Panc1 (cell line): ENCODE measurements around the gene DENND6B.

Experiments used
- TCF7L2 ChIP-seq: IDR thresholded peaks from 2 replicates; pipeline ENCODE4 v1.6.1; 2011; ENCODE audit warnings: mild to moderate bottlenecking, low read depth, low read length, inconsistent platforms
- TF ChIP-seq, protein P1 (sequence below): fragments of 450-650 bp; IDR thresholded peaks from 2 replicates; pipeline ENCODE4 v1.5.1; 2017; ENCODE audit warnings: mild to moderate bottlenecking

DNA sequence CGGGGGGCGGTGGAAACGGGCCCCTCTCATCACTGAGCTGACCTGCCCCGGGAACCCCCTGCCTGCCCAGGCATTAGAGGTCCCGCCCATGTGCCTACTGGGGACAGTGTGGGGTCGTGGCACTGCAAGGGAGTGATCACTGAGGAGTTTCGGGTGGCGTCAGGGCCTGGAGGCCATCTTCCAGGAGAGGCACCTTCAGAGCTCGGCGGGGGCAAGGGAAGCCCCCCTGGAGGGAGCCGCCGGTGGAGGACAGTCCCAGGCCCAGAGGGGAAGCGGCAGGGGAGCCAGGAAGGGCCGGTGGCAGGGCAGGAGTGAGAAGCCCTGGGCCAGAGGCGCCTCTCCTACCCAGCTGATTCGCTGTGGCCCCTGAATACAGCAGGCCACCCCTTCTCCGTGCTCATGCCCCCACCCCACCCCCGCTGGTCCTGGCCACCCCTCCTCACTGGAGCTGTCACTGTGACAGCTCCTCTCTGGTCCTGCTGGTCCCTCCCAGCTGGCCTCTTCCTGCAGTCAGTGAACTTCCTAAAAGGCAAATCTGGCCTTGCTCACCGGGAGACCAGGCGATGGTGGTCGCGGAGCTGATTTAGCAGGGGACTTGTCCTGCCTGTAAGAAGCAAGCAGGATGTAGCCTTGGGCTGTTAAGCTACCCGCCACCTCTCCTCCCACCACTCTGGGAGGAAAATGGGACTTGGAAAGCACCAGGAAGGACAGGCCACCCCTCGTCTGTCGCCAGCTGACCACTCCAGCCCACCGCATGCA is 54.6 kb downstream of the DENND6B start:
- TF ChIP-seq, protein P1, sequence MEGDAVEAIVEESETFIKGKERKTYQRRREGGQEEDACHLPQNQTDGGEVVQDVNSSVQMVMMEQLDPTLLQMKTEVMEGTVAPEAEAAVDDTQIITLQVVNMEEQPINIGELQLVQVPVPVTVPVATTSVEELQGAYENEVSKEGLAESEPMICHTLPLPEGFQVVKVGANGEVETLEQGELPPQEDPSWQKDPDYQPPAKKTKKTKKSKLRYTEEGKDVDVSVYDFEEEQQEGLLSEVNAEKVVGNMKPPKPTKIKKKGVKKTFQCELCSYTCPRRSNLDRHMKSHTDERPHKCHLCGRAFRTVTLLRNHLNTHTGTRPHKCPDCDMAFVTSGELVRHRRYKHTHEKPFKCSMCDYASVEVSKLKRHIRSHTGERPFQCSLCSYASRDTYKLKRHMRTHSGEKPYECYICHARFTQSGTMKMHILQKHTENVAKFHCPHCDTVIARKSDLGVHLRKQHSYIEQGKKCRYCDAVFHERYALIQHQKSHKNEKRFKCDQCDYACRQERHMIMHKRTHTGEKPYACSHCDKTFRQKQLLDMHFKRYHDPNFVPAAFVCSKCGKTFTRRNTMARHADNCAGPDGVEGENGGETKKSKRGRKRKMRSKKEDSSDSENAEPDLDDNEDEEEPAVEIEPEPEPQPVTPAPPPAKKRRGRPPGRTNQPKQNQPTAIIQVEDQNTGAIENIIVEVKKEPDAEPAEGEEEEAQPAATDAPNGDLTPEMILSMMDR = no peak
- no peak for TF ChIP-seq TCF7L2
